Right lobe of liver (tissue), 4 donors: Measurements from ENCODE around the gene CD9.

Source experiments
- CTCF ChIP-seq, 4 donors: fragments of 200-600 bp in 3 of 4; fragments of 450-650 bp in 1 of 4; IDR thresholded peaks; one replicate each; pipeline versions ENCODE4 v1.5.1 to v1.8.0; 2016 to 2022; ENCODE audit warnings: antibody characterized with exemption in 4 of 4, mild to moderate bottlenecking in 2 of 4
- POLR2A ChIP-seq: fragments of 450-650 bp; IDR thresholded peaks from one replicate; pipeline ENCODE4 v1.6.1; 2017; ENCODE audit warnings: antibody characterized with exemption, mild to moderate bottlenecking
- donor health status: DM: no; HTN: no; CAD: no.
- donor health status: DM: no; HTN: no; CAD: no.
- donor health status: DM: no; HTN: yes; CAD: no.

GRCh38 chr12:6185961-6186827 is 14.0 kb upstream of the CD9 start:
- no peak for TF ChIP-seq CTCF (IDR thresholded peaks at IDR 0.05)
- TF ChIP-seq POLR2A: no peak
